Duodenal mucosa (tissue), 2 donors: Measurements from ENCODE around the gene BSCL2.
"Not testable (repeated sequence)": the region's sequence is repeated elsewhere in the genome, so short reads cannot be mapped to it uniquely, and the experiment has no call there.

Experiments used
- H3K27ac ChIP-seq: one replicate; pipeline ENCODE4 v1.7.0; 2013; ENCODE audit warnings: low read depth, low read length
- H3K27me3 ChIP-seq, 2 donors: one replicate each; pipeline ENCODE4 v1.7.0; 2013; ENCODE audit warnings: low read length in 2 of 2, control low read depth in 1 of 2; ENCODE audit not compliant: insufficient read depth in 2 of 2, control insufficient read depth in 1 of 2
- H3K36me3 ChIP-seq, 2 donors: one replicate each; pipeline ENCODE4 v1.7.0; 2013; ENCODE audit warnings: low read length in 2 of 2, control low read depth in 1 of 2; ENCODE audit not compliant: insufficient read depth in 2 of 2, control insufficient read depth in 1 of 2
- H3K4me1 ChIP-seq, 2 donors: one replicate each; pipeline ENCODE4 v1.7.0; 2013; ENCODE audit warnings: low read length in 2 of 2, control low read depth in 1 of 2; ENCODE audit not compliant: insufficient read depth in 2 of 2, control insufficient read depth in 1 of 2
- H3K4me3 ChIP-seq, 2 donors: one replicate each; pipeline ENCODE4 v1.7.0; 2013; ENCODE audit warnings: low read length in 2 of 2, low read depth in 1 of 2
- H3K9ac ChIP-seq, 2 donors: one replicate each; pipeline ENCODE4 v1.7.0; 2013; ENCODE audit warnings: low read length in 2 of 2, low read depth in 1 of 2
- H3K9me3 ChIP-seq, 2 donors: one replicate each; pipeline ENCODE4 v1.7.0; 2013; ENCODE audit warnings: low read length in 2 of 2, control low read depth in 1 of 2; ENCODE audit not compliant: control insufficient read depth in 1 of 2

The BSCL2 gene

GRCh38 chr11:62707277-62707861, at the start of gene BSCL2, which contains the start of gene GNG3:
TSS of gene BSCL2 (minus strand) at chr11:62707424. CDS start at chr11:62707195, 229 bp downstream.
TSS of gene GNG3 (plus strand) at chr11:62707676. CDS start at chr11:62708296, 620 bp downstream.
- peak within 1 kb of the TSS; percentile 47 for H3K27ac ChIP-seq
- H3K9me3 ChIP-seq, result no peaks in the 10 kb centered on the region
- peak within 1 kb of the TSS; percentile 78 to 90 for H3K9ac ChIP-seq
- H3K36me3 ChIP-seq, result peaks cover 12 to 19% of the 10 kb centered on the region in 2 donors
- H3K4me1 ChIP-seq, result peaks cover 33 to 45% of the 10 kb centered on the region in 2 donors
- peak within 1 kb of the TSS; percentile 79 to 89 for H3K4me3 ChIP-seq
- no peaks in the 10 kb centered on the region for H3K27me3 ChIP-seq

GRCh38 chr11:62755086-62755615, 47.9 kb upstream of the BSCL2 start:
- Histone ChIP-seq H3K27ac (no peak overlapping the region), H3K4me3 (no peak overlapping the region), H3K9ac (no peak overlapping the region), H3K4me1 (peaks cover 12% of the 10 kb centered on the region in 2 donors), H3K36me3 (peaks cover 0 to 8% of the 10 kb centered on the region in 2 donors), H3K9me3 (no peaks in the 10 kb centered on the region), H3K27me3 (no peaks in the 10 kb centered on the region)

- no peaks in the 10 kb centered on the region for H3K27me3 ChIP-seq
- H3K36me3 ChIP-seq, result peaks cover 0 to 8% of the 10 kb centered on the region in 2 donors
- peaks cover 12% of the 10 kb centered on the region in 2 donors for H3K4me1 ChIP-seq
- H3K9me3 ChIP-seq, result no peaks in the 10 kb centered on the region
- peak within 1 kb of the TSS; percentile 90 to 92 for H3K4me3 ChIP-seq
- H3K27ac ChIP-seq, result peak within 1 kb of the TSS; percentile 95
- peak within 1 kb of the TSS; percentile 70 to 75 for H3K9ac ChIP-seq
Measured at GRCh38 chr11:62753736-62754603, 46.7 kb upstream of the BSCL2 start, which contains the start of gene ZBTB3. TSS of gene ZBTB3 (minus strand) at chr11:62754160. CDS start at chr11:62753664, 496 bp downstream.

GRCh38 chr11:62752994-62753735, 45.9 kb upstream of the BSCL2 start:
- no peaks in the 10 kb centered on the region for H3K27me3 ChIP-seq
- peak overlapping the region; percentile 46 for H3K27ac ChIP-seq
- H3K9ac ChIP-seq, result peak overlapping the region; percentile 70 to 75
- peaks cover 0 to 8% of the 10 kb centered on the region in 2 donors for H3K36me3 ChIP-seq
- H3K4me1 ChIP-seq, result peaks cover 12% of the 10 kb centered on the region in 2 donors
- H3K4me3 ChIP-seq, result peak overlapping the region; percentile 90 to 92
- H3K9me3 ChIP-seq, result no peaks in the 10 kb centered on the region

GRCh38 chr11:62752177-62752785, 45.1 kb upstream of the BSCL2 start:
- Histone ChIP-seq H3K4me1 (peaks cover 12% of the 10 kb centered on the region in 2 donors), H3K9me3 (no peaks in the 10 kb centered on the region), H3K36me3 (peaks cover 0 to 8% of the 10 kb centered on the region in 2 donors), H3K27ac (no peak overlapping the region), H3K4me3 (peak overlapping the region in 1 of 2 donors; percentile 92), H3K9ac (no peak overlapping the region), H3K27me3 (no peaks in the 10 kb centered on the region)

- H3K9ac ChIP-seq, H3K27ac ChIP-seq, H3K27me3 ChIP-seq, H3K4me3 ChIP-seq, H3K36me3 ChIP-seq, H3K9me3 ChIP-seq: not testable (repeated sequence)
- H3K4me1 ChIP-seq, result peaks cover 12% of the 10 kb centered on the region in 2 donors
Measured at GRCh38 chr11:62749931-62750330, 42.7 kb upstream of the BSCL2 start.

GRCh38 chr11:62747475-62748160, 40.4 kb upstream of the BSCL2 start:
- Histone ChIP-seq H3K27ac (no peak overlapping the region), H3K36me3 (peaks cover 0 to 8% of the 10 kb centered on the region in 2 donors), H3K4me3 (no peak overlapping the region), H3K9ac (no peak overlapping the region), H3K27me3 (no peaks in the 10 kb centered on the region), H3K9me3 (no peaks in the 10 kb centered on the region), H3K4me1 (peaks cover under 1 to 2% of the 10 kb centered on the region in 2 donors)

- Histone ChIP-seq H3K4me3 (no peak overlapping the region), H3K4me1 (no peaks in the 10 kb centered on the region), H3K27me3 (no peaks in the 10 kb centered on the region), H3K9me3 (no peaks in the 10 kb centered on the region), H3K27ac (no peak overlapping the region), H3K36me3 (peaks cover 19 to 45% of the 10 kb centered on the region in 2 donors), H3K9ac (no peak overlapping the region)
Measured at GRCh38 chr11:62737196-62737595, 30.0 kb upstream of the BSCL2 start.

GRCh38 chr11:62732830-62733229, 25.6 kb upstream of the BSCL2 start:
- H3K9ac ChIP-seq, result no peak overlapping the region
- no peaks in the 10 kb centered on the region for H3K27me3 ChIP-seq
- peaks cover 9 to 15% of the 10 kb centered on the region in 2 donors for H3K4me1 ChIP-seq
- H3K4me3 ChIP-seq, result no peak overlapping the region
- H3K9me3 ChIP-seq, result no peaks in the 10 kb centered on the region
- no peak overlapping the region for H3K27ac ChIP-seq
- peaks cover 14 to 26% of the 10 kb centered on the region in 2 donors for H3K36me3 ChIP-seq
